Right renal pelvis (tissue), 4 donors: ENCODE results near the gene EHD3. TPM values are rescaled to one million over a fixed set of nuclear protein-coding genes. Genes with fewer than 3 reads are reported as not detected.

Source experiments
- DNase-seq, 4 donors: peaks; one replicate each; pipeline ENCODE4 v3.0.0-alpha.2; 2013; ENCODE audit warnings: low read depth in 4 of 4, low spot score in 3 of 4, missing footprints in 1 of 4
- polyA plus RNA-seq, 4 donors: library from polyadenylated mRNA; unstranded; fragments of 120-200 nt; gene quantifications; one replicate each; pipeline ENCODE4 v1.2.1, GENCODE V29; 2013; ENCODE audit not compliant: insufficient read length in 4 of 4

EHD3 gene
- polyA plus RNA-seq, result 10 to 100 TPM; 28.8 to 50.4 (median 36.3) TPM

DNA sequence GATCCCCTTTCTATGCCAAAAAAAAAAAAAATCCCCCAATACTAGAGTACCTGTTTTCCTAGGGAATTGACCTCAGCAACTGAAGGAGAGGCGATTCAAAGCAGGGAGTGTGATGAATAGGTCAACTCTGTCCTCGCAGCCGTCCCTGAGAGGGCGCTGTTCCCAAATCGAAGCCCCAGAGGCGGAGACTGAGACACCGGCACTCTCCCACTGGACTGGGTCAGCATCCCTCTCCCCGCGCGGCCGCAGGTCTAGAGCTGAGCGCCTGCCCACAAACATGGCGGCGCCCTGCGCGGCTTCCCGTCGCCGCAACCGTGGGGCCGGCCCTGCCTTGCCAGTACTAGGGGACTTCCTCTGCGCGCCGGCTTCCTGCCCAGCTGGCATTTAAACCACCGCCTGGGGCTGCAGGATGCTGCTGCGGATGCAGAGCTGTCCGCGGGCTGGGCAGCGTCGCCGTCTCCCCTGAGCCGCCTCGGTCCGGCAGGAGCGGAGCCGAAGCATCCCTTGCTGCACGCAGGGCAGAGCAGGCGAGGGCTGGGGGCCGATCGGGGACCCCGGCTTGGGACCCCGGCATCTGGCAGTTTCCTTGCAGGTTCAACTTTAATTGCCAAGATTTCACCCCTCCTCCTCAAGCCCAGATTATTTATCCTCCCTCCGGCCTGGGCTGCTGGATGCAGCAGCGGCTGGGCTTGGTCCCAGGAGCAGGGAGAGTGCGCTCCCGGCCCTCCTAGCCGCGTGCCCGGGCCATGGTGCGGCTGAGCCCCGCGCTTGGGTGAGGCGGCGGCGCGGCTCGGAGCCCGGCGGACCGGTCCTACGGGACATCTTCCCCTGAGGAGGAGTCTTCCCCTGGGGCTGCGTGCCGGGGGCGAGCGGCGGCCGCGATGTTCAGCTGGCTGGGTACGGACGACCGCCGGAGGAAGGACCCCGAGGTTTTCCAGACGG is at the start of gene EHD3:
Gene EHD3, plus strand, starts transcription at position 412 of the 942 bp plus-strand sequence. Its CDS starts 470 bp downstream, at position 882.
- peak; percentile 69 to 82 (median 74) for DNase-seq

- DNase-seq, result no peak
Measured at GRCh38 chr2:31187166-31187565, 46.8 kb upstream of the EHD3 start.

- DNase-seq, result no peak
Measured at GRCh38 chr2:31188131-31188530, 45.8 kb upstream of the EHD3 start.

GRCh38 chr2:31189141-31189540 is 44.8 kb upstream of the EHD3 start:
- no peak for DNase-seq

DNA sequence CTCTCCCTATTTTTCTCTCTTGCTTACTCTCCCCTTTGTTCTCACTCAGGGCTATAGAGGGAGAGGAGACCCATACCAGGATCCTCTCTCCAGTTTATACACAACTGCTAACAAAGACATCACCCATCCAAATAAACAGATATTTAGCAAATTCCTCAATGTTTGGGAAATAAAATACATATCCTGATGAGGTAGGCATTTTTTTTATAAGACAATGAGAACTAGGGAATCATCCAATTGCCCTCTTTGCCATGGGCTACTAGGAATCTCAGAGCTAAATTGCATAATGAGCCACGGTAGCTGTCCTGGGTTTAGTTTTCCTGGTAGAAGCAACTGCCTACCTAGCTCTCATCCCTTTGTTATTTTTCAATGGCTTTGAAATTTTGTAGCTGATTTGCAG is 43.8 kb upstream of the EHD3 start:
- no peak for DNase-seq

DNA sequence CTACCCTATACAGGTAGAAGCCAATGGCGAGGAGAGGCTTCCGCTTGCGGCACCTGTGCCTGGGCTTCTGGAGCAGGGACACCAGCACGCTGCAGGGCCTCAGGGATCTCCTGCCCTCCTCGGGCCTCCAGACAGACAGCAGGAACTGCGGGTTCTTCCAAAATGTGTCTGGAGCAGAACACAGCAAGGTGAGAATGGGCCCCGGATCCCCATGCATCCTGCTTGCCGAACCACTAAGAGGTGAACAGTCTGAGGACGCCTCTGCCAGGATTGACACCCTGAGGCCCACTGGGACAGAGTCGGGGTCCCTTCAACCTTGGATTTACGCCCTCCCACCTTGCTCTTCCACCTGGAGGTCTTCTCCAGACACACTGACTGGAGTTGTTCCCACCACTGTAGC is 42.0 kb upstream of the EHD3 start:
- no peak for DNase-seq

DNA sequence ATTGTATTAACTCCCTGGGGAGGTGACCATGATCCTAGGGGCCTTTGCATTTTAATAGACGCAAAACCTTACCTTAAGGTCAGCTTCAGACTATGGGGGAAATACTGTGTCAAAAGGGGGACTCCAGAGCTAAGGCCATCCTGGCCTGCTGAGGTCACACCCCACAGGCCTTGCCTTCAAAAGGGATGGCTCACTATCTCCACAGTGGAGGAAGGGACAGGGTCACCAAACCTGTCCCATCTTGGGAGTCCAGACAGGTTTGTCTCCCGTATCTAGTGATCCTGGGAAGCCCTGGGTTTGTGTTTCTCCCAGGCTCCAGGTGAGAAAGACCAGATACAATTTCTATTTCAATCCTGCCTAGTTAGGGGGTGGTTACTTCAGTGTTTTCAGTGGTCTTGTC is 41.6 kb upstream of the EHD3 start:
- DNase-seq, result no peak

GRCh38 chr2:31192851-31193392 is 41.0 kb upstream of the EHD3 start:
- DNase-seq, result no peak

DNA sequence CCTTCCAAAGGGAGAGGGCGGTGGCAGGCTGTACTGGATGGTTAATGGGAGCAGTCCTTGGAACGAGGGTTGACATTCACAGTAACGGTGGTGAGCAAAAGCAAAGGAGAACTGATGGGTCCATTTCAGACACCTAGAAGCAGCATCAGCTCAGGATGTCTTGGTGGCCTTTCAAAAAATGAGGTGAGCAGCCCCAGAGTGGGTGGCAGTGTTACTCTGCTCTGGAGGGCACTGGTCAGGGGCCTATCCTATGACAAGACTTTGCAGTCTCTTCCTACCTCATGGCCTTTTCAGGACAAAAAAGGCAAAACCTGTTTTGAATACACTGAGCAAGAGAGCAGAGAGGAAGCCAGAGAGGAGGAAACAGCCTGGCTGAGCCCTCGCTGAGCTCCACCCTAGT is 40.1 kb upstream of the EHD3 start:
- no peak for DNase-seq

GRCh38 chr2:31196622-31197021 is 37.3 kb upstream of the EHD3 start:
- DNase-seq, result no peak

DNA sequence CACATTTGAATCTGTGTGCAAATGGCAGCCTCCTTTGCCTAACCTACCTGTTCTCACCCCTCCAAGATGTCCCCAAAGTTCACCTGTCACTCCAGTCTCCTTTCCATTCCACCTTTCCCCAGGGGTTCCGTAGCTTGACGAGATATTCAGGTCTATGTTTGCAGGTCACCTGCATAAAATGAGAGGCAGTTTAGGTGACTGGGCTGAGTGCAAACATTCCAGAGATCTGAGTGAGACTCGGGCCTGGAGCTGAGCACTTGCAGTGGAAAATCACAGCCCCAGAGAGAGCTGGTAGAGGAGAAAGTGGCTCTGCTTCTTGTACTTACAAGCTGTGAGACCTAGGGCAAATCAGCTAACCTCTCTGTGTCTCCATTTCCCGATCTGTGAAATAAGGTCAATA is 36.8 kb upstream of the EHD3 start:
- DNase-seq, result no peak

DNA sequence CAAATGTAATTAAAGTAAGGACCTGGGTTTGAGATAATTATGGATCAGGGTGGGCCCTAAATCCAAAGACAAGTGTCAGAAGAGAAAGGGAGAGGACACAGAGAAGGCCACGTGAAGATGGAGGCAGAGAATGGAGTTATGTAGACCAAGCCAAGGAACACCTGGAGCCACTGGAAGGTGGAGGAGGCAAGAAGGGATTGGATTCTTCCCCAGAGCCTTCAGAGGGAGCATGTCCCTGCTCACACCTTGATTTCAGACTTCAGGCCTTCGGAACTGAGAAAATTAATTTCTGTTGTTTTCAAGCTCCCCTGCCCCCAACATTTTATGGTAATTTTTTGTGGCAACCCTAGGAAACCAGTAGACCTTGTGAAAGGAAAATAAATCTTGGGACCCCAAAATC is 36.3 kb upstream of the EHD3 start:
- no peak for DNase-seq

DNA sequence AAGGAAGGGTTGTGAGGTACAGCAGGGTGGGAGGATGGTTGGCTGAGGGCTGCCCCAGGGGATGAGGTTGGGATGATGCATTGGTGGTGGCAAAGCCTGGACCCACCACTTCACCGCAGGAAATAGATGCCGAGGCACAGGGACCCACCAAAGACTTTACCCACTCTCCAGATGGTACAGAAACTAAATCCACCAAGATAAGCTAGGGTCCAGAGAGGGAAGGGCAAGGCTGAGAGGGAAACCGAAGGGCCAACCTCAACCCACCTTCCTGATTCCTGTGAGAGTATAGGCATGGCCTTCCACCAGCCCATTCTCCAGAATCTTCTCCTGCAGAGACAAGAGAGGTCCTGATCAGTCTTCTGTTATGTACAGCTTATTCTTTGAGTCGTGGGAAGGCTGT is 34.7 kb upstream of the EHD3 start:
- DNase-seq, result no peak

DNA sequence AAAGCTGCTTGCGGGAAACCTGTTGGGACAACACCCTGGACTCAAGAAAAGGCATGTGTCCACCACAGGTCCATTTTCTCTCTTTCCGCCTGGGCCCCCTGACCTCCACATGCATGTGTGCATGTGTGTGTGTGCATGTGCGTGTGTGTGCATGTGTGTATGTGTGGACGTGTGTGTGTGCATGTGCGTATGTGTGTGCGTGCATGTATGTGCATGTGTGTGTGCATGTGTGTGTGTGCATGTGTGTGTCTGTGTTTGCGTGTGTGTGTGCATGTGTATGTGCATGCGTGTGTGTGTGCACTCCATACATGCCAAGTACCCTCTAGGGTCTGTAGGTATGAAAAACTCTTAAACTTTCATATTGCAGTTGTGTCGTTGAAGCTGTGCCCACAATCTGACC is 33.0 kb upstream of the EHD3 start:
- DNase-seq, result no peak

DNA sequence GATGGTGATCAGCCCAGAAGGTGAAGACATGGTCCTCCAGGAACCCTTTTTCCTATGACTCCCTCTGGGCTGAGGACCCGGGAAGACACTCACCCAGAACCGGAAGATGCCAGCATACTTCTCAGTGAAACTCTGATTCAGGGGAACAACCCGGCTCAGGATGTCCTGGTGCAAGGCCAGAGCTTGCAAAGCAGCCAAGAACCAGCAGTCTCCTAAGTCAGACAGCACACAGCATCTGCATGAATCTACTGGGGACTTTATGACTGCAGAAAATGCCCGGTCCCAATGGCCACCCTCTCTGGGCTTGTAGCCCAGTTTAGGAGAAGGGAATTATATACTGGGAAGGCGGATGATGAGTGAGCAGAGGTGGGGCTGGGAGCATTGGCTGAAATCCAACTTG is 31.9 kb upstream of the EHD3 start:
- no peak for DNase-seq

DNA sequence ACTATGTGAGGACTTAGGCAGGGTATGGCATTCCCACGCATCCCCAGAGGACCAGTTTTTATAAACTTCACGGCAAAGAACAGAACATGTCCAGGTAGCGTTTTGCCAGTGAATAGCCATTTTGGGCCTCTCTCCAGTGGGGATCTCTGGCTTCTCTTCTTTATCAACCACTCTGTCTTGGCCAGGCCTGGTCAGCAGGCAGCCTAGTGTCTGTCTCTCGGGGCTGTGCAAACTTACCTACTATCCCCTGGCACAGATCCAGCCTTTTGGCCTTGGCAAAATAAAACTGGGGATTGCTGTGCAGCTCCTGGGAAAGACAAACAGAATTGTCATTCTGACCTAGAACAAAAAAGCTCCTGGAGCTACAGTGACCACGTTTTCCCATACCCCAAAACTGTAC is 31.1 kb upstream of the EHD3 start:
- no peak for DNase-seq

GRCh38 chr2:31203916-31204315 is 30.0 kb upstream of the EHD3 start:
- DNase-seq, result no peak

- DNase-seq, result peak in 1 of 4 donors; percentile 8
Measured at GRCh38 chr2:31204783-31205182, 29.2 kb upstream of the EHD3 start.

- DNase-seq, result no peak
Measured at GRCh38 chr2:31205186-31205585, 28.8 kb upstream of the EHD3 start.

GRCh38 chr2:31205613-31206012 is 28.3 kb upstream of the EHD3 start:
- DNase-seq, result no peak

GRCh38 chr2:31207790-31208189 is 26.2 kb upstream of the EHD3 start:
- DNase-seq, result no peak

DNA sequence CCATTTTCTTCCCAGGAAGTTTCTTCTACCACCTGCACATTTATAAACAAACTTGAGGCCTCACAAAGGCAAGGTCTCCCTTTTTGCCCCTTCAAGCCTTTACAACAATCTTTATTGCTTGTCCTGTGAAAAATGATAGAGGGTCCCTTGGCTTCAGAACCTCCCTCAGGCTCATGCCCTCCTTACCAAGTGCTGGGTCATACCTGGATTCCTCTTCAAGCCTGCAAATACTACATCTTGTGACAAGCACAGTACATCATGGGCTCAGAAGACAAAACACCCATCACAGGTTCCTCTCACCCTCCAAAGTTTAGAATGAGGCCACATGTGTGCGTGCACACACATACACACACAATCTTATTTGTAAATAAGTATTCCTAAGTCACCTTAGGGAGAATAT is 25.7 kb upstream of the EHD3 start:
- DNase-seq, result no peak
